Amygdala (tissue), 56 donors: Measurements from ENCODE around the gene ANKRD6.
"Not testable (repeated sequence)": the region's sequence is repeated elsewhere in the genome, so short reads cannot be mapped to it uniquely, and the experiment has no call there.

Experiments used
- DNase-seq, 56 donors: peaks; one replicate each; lab custom pipeline; 2025; lab: John Stamatoyannopoulos, UW

The ANKRD6 gene

GRCh38 chr6:89432875-89433251, at the start of gene ANKRD6:
TSS of gene ANKRD6 (plus strand) at chr6:89433152. CDS start at chr6:89566977, 133,825 bp downstream.
- DNase-seq, result peak in 41 of 56 donors; percentile 7 to 82 (median 35)

DNA sequence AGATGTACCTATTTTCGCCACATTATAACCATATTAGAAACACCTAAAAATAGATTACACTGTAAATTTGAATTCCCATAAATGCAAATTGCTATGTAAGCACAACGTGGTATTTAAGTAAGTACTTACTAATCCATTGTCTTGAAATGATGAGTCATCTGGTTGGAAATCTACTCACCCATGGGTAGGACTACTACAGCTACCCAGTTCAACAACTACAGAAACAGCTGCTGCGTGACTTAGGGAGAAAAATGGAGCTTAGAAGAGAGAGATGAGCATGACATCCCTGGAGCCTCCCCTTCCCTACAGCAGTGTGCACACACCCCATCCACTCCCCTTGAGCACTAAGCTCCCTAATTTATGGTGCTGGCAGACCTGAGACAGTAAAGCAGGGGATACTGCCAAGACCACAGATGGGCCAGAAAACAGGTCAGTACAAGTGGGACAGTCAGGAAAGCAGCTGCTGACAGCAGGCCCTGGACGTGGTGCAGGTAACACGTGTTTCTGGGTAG, 47.7 kb upstream of the ANKRD6 start:
- DNase-seq, result no peak

GRCh38 chr6:89385846-89386245, 47.1 kb upstream of the ANKRD6 start:
- no peak for DNase-seq

DNA sequence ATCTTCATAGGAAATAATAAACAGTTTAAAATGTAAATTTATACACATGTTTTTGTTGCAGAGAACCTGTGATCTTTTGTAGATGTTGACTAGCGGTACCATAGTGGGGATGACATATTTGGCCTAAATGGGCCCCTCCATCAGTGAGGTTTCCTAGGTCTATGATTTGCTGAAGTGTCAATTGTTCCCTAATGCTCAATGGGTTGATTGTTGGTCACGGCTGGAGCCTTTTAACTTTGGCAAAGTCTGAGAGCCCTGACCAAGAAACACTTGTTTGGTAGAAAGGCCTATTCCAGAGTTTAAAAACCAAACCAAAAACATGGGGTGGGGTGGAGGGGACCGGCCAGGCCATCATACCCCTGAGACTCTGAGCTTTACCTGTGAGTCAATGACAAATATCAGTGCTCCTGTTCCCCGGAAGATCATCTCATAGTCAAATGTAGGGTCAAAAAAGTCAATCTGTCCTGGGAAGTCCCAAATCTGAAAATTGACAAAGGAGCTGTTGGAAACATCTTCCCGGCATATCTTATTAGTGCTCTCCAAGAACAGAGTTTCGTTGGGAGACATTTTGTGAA, 45.9 kb upstream of the ANKRD6 start:
- peak in 1 of 56 donors; percentile 29 for DNase-seq

- DNase-seq, result no peak
Observed at GRCh38 chr6:89387516-89388201, 45.3 kb upstream of the ANKRD6 start.

- DNase-seq, result no peak
Observed at GRCh38 chr6:89388846-89389245, 44.1 kb upstream of the ANKRD6 start.

DNA sequence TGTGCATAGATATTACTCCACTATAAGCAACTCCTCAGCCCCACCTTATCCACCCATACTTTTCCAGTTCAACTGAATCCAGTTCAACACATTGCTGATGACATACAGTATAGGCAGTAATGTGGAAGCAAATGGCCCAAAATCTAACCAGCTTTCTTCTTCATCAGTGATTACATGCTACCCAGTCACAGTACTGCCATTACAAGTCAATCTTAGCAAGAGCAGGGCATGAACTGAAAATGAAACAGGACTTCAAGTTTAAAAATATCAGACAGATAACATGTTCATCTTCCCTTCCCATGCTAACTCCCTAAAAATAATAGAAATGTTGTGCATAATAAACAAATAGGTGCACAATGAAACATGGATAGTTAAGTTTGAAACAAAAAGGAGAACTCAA, 40.1 kb upstream of the ANKRD6 start:
- DNase-seq, result no peak

DNA sequence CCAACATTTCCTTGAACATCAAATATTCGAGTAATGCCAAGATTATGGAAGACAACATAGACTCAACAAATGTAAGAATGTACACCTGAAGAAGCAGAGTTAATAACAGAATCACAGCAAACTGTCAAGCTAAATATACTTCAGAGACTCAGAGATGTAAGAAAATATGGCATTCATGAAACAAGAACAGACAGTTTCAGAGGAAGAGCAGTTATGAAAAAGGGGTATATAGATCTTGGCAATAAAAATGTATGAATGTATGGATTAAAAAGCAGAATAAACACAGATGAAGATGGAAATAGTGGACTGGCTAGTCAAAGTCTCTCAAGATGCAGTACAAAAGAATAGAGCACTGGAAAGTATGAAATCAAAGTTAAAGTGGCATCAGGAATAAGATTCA, 39.3 kb upstream of the ANKRD6 start:
- DNase-seq, result no peak

DNA sequence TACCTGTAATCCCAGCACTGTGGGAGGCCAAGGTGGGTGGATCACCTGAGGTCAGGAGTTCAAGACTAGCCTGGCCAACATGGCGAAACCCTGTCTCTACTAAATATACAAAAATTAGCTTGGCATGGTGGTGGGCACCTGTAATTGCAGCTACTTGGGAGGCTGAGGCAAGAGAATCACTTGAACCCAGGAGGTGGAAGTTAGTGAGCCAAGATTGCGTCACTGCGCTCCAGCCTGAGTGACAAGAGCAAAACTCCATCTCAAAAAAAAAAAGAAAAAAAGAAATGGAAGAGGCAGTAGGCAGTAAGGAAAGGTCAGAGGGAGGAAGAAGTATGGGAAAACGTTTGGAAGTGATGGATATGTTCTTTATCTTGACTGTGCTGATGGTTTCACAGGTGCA, 35.1 kb upstream of the ANKRD6 start:
- not testable (repeated sequence) for DNase-seq

GRCh38 chr6:89398762-89399525, 34.0 kb upstream of the ANKRD6 start:
- no peak for DNase-seq

DNA sequence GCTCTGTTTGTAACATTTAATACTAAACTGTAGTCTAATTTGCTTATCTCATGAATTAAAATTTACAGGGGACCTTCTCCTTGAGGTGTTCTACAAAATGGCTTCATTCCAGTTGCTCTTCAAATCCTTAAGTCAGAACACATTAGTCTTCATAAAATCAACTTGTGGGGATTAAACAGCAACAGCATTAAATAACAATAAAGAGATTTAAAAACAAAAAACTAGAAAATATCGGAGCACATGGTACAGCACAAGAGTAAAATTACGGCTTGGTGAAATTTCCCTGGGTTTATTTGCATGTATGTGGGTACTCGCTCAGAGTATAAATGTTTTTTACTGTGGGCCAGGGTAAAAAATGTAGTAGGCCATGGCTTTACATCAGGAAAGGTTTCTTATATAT, 32.9 kb upstream of the ANKRD6 start:
- DNase-seq, result no peak

DNA sequence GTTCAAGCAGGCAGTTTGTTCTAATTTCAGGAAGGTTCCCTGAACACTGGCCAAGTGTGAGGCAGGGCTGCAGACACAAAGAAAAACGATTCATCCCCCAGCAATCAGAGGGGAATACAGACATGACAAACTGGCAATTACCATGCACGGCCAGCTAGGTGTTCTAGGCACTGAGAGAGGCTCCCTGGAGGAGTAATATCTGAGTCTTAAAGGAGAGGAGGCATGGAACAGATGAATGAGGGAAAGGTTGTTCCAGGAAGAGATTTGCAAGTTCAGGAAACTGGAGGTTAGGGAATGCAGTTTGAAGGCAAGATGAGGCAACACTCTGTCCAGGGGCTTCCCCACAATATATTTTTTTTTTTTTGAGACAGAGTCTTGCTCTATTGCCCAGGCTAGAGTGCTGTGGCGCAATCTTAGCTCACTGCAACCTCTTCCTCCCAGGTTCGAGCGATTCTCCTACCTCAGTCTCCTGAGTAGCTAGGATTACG, 32.0 kb upstream of the ANKRD6 start:
- DNase-seq, result peak in 1 of 56 donors; percentile 31

GRCh38 chr6:89402776-89403175, 30.2 kb upstream of the ANKRD6 start:
- DNase-seq, result no peak

DNA sequence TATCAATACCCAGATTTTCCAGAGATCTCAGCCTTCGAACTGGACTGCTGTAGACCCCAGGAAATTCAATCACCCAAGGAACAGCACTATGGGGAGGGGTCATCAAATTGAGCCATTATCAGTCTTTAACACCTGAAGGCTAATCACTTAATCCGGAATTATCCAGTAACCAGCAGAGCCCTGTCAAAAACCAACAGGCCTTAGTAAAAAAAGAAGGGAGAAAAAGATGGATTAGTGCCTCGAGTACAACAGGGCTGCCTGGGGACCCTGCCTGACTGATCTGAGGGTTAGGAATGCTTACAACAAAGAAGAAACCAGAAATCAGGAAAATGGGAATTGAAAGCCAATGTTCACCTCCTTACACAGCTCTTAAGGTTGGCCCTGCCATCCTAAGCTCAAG, 28.4 kb upstream of the ANKRD6 start:
- no peak for DNase-seq

DNA sequence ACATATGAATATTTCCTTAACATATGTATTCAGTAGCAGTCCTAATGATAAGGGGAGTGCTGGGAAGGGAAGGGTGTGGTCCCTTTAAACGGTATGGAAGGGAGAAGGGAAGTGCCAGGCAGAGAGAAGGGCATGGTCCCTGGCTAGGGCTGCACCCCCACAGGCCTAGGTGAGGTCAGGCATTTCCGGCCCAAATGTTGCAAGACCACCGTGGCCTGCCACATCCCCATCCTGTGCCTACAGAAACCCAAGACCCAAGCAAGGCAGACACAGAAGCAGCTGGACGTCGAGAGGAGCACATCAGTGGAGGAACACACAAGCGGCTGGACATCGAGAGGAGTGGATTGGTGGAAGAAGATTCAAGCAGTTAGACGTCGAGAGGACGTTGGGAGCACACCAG, 26.8 kb upstream of the ANKRD6 start:
- no peak for DNase-seq

- no peak for DNase-seq
Observed at GRCh38 chr6:89409461-89410035, 23.4 kb upstream of the ANKRD6 start.

DNA sequence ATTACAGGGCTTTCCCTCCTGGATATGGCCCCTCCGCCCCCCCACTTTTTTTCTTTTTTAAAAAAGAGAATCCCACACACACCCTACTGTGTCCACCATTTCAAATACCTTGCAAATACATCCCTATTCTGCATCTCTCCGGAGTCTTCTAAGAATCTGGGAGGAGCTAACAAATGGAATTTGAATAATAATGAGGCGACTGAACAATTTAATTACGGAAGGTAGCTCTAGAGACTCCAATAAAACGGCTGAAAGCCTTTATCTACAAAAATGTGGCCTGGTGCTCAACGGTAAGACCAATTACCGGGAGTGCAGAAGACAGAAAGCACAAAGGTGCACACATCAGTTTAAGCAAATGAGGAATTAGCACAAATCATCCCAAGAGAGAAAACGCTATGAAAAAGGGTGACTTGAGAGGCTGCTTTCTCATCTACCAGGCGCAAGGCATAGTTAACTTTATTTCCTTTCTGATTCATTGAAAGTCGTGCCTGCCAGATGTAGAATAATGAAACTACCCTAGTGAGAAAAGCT, 22.7 kb upstream of the ANKRD6 start:
- no peak for DNase-seq

DNA sequence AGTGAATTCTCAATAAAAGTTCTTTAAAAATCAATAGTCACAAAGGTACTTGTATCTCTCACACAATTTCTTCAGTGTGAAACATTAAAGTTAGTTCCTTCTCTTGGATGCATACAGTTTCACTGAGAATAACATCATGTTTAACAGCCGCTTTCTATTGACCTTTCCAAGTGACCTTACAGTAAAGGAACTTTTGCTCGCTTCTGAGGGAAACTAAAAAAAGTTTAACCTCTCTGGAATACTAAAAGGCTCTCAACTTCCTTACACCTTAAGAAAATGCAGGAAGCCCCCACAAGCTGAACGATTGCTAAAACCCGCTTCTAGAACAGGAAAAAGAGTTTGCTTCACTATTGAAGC, 22.2 kb upstream of the ANKRD6 start:
- DNase-seq, result no peak

DNA sequence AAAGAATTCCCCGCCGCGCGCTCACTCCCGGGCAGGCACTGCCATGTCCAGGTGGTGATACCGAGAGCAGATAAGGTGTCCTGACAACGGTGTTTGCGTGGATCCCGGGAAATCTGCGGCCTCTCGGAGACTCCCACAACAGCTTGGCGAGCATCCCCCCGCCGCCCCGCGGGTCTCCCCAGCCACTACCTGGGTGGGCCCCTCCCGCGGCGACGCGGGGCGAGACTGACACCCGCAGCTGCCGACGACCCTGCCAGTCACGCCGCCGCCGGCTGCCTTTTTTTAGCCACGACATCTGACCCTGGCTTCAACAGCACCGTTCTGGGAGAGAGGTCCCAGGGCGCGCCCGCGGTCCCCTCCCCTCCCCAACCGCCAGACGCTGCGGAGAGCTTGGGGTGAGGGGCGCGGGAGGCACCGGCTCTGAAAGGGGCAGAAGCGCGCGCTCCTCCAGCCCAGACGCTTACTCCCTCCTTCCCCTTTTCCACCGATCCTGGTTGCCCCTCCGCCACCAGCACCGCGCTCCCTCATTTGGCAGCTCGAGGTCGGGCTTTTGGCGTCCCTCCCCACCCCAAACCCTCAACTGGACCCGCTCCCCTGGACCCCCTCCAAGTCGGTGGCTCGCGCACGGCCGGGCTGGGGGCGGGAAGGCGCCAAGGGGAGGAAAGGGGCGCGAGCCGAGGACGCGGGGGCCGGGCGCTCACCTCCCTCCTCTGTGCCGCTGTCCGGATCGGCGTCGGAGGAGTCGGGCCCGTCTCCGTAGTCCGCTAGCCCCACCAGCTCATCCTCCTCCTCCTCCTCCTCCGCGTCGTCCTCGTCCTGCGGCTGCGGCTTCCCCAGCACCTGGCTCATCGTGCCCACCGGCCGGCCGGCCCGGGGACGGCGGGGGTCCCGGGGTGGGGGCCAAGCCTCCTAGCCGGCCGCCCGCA, 21.5 kb upstream of the ANKRD6 start:
- DNase-seq, result peak in 24 of 56 donors; percentile 22 to 78 (median 51)
